Heart left ventricle (tissue), 13 donors: ENCODE measurements around the gene LCN10.

Experiments
- POLR2A ChIP-seq, 2 donors: fragments of 450-650 bp; IDR thresholded peaks; one replicate each; pipeline ENCODE4 v1.6.1; 2017; ENCODE audit warnings: antibody characterized with exemption in 2 of 2, mild to moderate bottlenecking in 2 of 2, moderate library complexity in 2 of 2
- TF ChIP-seq, protein P1 (sequence below), 12 donors: fragments of 200-600 bp; sonication (generic) in 4 of 12; IDR thresholded peaks; one replicate each; pipeline versions ENCODE4 v1.5.0 to v1.8.0; 2018 to 2022; ENCODE audit warnings: antibody characterized with exemption in 12 of 12, mild to moderate bottlenecking in 5 of 12
- donor health status: ischemic (EF 13 %, LVEDD 7.1; RV severe dilation, severe dysfunction).
- donor health status: DM: no; HTN: yes; CAD: no.
- donor health status: DM: no; HTN: no; CAD: no.
- donor health status: ischemic (EF 25% LVEDD 6.9; RV normal size, moderate dysfunction).
- donor health status: ischemic (EF 25% LVEDD 5.7; RV mildly dilated, moderate dysfunction).
- donor health status: ischemic (EF 35%, LVEDD 5.7; RV mildly dilated, moderate dysfunction).
- donor health status: nonischemic (EF 11% LVEDD 7.7; RV severe dilation, severe dysfunction).
- donor health status: DM: yes; HTN: yes; CAD: no.
- donor health status: PGD.
- donor health status: ischemic (EF 29% LVEDD 5.4; RV normal size, mild dysfunction).
- donor health status: nonischemic (EF 23%, LVEDD 6.1; RV moderate dilation, normal function).

DNA sequence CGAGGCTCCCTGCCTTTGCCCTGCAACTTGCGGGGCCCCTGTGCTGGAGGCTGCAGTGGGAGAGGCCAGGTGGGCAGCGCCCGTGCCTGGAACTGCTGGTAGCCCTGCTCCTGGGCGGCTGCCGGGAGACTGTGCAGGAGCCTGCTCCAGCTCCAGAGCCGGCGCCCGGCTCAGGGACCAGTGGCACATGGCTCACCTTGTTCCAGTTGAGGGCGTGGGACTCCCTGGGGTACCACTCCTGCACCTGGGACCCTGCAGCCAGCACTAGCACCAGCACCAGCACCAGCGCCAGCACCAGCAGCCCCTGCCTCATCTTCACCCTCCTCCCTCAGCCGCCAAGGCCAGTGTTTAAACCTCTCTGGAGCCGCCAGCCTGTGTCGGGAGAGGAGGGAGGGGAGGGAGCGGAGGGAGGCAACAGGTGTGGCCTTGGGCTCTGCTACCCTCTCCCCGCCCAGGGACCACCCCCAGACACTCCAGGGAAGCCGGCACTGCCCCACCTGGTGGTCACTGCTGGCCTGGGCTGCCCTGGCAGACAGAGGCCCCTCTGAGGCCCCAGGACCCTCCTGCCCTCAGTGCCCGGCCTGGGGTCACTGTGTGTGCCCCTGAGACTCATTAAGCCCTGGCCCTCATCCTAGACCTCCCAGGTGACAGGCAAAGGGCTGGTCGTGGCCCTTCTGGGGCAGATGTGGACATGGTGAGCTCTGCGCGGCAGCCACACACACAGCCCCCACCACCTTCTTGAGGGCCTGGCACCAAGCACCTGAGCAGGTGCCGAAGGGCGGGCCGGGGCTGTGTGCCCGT is at the start of gene LCN10:
- TF ChIP-seq, protein P1, sequence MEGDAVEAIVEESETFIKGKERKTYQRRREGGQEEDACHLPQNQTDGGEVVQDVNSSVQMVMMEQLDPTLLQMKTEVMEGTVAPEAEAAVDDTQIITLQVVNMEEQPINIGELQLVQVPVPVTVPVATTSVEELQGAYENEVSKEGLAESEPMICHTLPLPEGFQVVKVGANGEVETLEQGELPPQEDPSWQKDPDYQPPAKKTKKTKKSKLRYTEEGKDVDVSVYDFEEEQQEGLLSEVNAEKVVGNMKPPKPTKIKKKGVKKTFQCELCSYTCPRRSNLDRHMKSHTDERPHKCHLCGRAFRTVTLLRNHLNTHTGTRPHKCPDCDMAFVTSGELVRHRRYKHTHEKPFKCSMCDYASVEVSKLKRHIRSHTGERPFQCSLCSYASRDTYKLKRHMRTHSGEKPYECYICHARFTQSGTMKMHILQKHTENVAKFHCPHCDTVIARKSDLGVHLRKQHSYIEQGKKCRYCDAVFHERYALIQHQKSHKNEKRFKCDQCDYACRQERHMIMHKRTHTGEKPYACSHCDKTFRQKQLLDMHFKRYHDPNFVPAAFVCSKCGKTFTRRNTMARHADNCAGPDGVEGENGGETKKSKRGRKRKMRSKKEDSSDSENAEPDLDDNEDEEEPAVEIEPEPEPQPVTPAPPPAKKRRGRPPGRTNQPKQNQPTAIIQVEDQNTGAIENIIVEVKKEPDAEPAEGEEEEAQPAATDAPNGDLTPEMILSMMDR (IDR thresholded peaks at IDR 0.05): peak in 5 of 12 donors; percentile 14 to 41 (median 26)
- TF ChIP-seq POLR2A (IDR thresholded peaks at IDR 0.05): no peak
